Stomach (tissue), 4 donors: Measurements from ENCODE around the gene OR8H2.

Experiments
- CTCF ChIP-seq, 7 experiments: fragments of 450-650 bp in 4 of 7; fragments of 200-600 bp in 3 of 7; sonication (generic) in 3 of 7; IDR thresholded peaks; one replicate each; pipeline ENCODE4 v1.5.1; 2016 to 2019; ENCODE audit warnings: antibody characterized with exemption in 7 of 7, control low read depth in 2 of 7, mild to moderate bottlenecking in 1 of 7
- EP300 ChIP-seq: sonication (generic); formaldehyde crosslinking; IDR thresholded peaks from one replicate; pipeline ENCODE4 v1.6.1; 2017; ENCODE audit warnings: antibody characterized with exemption
- POLR2A ChIP-seq, 4 donors: fragments of 450-650 bp; IDR thresholded peaks; one replicate each; pipeline ENCODE4 v1.6.1; 2016; ENCODE audit warnings: antibody characterized with exemption in 4 of 4, control low read depth in 2 of 4, mild to moderate bottlenecking in 1 of 4, moderate library complexity in 1 of 4

- TF ChIP-seq EP300 = no peak
- no peak for TF ChIP-seq CTCF (IDR thresholded peaks at IDR 0.05)
- TF ChIP-seq POLR2A (IDR thresholded peaks at IDR 0.05) = no peak
Measured at GRCh38 chr11:56103210-56103737, at the start of gene OR8H2.
